ENCODE data around the gene CEP128.
A peak's percentile ranks its signal among the peaks of the same experiment; 100 is the strongest.

Gene CEP128

GRCh38 chr14:80768646-80769045 is 172.9 kb downstream of the CEP128 start:
- DNase-seq = no peak

- DNase-seq = no peak
Measured at GRCh38 chr14:80764921-80765507, 176.5 kb downstream of the CEP128 start.

GRCh38 chr14:80764496-80764895 is 177.0 kb downstream of the CEP128 start:
- DNase-seq = peak; percentile 64

GRCh38 chr14:80762641-80763228 is 178.8 kb downstream of the CEP128 start:
- DNase-seq = peak; percentile 91

GRCh38 chr14:80754696-80755095 is 186.8 kb downstream of the CEP128 start:
- no peak for DNase-seq

GRCh38 chr14:80751285-80751684 is 190.3 kb downstream of the CEP128 start:
- no peak for DNase-seq

- no peak for DNase-seq
Measured at GRCh38 chr14:80726211-80726610, 215.3 kb downstream of the CEP128 start.

- DNase-seq = no peak
Measured at GRCh38 chr14:80718940-80719339, 222.6 kb downstream of the CEP128 start.

GRCh38 chr14:80714474-80714873 is 227.1 kb downstream of the CEP128 start:
- DNase-seq = no peak

- no peak for DNase-seq
Measured at GRCh38 chr14:80713076-80713850, 228.3 kb downstream of the CEP128 start.

GRCh38 chr14:80705241-80705980 is 236.1 kb downstream of the CEP128 start:
- DNase-seq = peak; percentile 25

- DNase-seq = no peak
Measured at GRCh38 chr14:80700601-80701000, 240.9 kb downstream of the CEP128 start.

GRCh38 chr14:80699861-80700260 is 241.7 kb downstream of the CEP128 start:
- no peak for DNase-seq

- DNase-seq = no peak
Measured at GRCh38 chr14:80698974-80699373, 242.6 kb downstream of the CEP128 start.

- no peak for DNase-seq
Measured at GRCh38 chr14:80695869-80696268, 245.7 kb downstream of the CEP128 start.

GRCh38 chr14:80692903-80693302 is 248.6 kb downstream of the CEP128 start:
- no peak for DNase-seq

GRCh38 chr14:80681651-80682050 is 259.9 kb downstream of the CEP128 start:
- peak; percentile 5 for DNase-seq

GRCh38 chr14:80679273-80679672 is 262.3 kb downstream of the CEP128 start:
- DNase-seq = no peak

- peak; percentile 39 for DNase-seq
Measured at GRCh38 chr14:80678436-80678835, 263.1 kb downstream of the CEP128 start.

GRCh38 chr14:80669426-80669825 is 272.1 kb downstream of the CEP128 start:
- peak; percentile 64 for DNase-seq

- DNase-seq = no peak
Measured at GRCh38 chr14:80664576-80664975, 277.0 kb downstream of the CEP128 start.

GRCh38 chr14:80663541-80663940 is 278.0 kb downstream of the CEP128 start:
- no peak for DNase-seq

GRCh38 chr14:80659783-80660182 is 281.8 kb downstream of the CEP128 start:
- DNase-seq = no peak

- no peak for DNase-seq
Measured at GRCh38 chr14:80658733-80659132, 282.8 kb downstream of the CEP128 start.

Measured in fibroblast of upper back skin (primary cell).